Mesothelial cell of epicardium (in vitro differentiated cells): ENCODE data around the gene GTF2A2. TPM values are rescaled to one million over a fixed set of nuclear protein-coding genes. Genes with fewer than 3 reads are reported as not detected.
"Not testable (repeated sequence)": the region's sequence is repeated elsewhere in the genome, so short reads cannot be mapped to it uniquely, and the experiment has no call there.

Experiments used
- DNase-seq, 2 experiments: peaks; one replicate each; pipeline ENCODE4 v3.0.0; 2021; ENCODE audit warnings: low spot score in 2 of 2; ENCODE audit not compliant: unreplicated experiment in 2 of 2
- H3K27ac Mint-ChIP-seq: 2 replicates; pipeline ENCODE4 v1.8.0; 2021; ENCODE audit warnings: mixed read lengths
- H3K27me3 Mint-ChIP-seq: 2 replicates; pipeline ENCODE4 v1.8.0; 2021; ENCODE audit warnings: low read depth, mixed read lengths
- H3K36me3 Mint-ChIP-seq: 2 replicates; pipeline ENCODE4 v1.8.0; 2021; ENCODE audit warnings: mixed read lengths
- H3K4me1 Mint-ChIP-seq: 2 replicates; pipeline ENCODE4 v1.8.0; 2021; ENCODE audit warnings: mixed read lengths
- H3K4me3 Mint-ChIP-seq: 2 replicates; pipeline ENCODE4 v1.8.0; 2021; ENCODE audit warnings: mild to moderate bottlenecking, moderate library complexity, mixed read lengths
- H3K9me3 Mint-ChIP-seq: 2 replicates; pipeline ENCODE4 v1.8.0; 2021; ENCODE audit warnings: mixed read lengths
- CTCF ChIP-seq: fragments of 200-600 bp; sonication (generic); IDR thresholded peaks from one replicate; pipeline ENCODE4 v1.5.0; 2021; ENCODE audit warnings: antibody characterized with exemption; ENCODE audit not compliant: unreplicated experiment
- total RNA-seq: library from RNA; stranded (reverse); gene quantifications from 3 replicates; pipeline ENCODE4 v1.2.1, GENCODE V29; 2021

Gene GTF2A2
- total RNA-seq, 1 donor from 2014 or later: 78.3 TPM

GRCh38 chr15:59644756-59645155, 12.6 kb downstream of the GTF2A2 start:
- H3K4me1 Mint-ChIP-seq: no peaks in the 10 kb centered on the region
- H3K27me3 Mint-ChIP-seq: no peaks in the 10 kb centered on the region
- no peak for DNase-seq
- H3K9me3 Mint-ChIP-seq: no peaks in the 10 kb centered on the region
- no peak overlapping the region for H3K27ac Mint-ChIP-seq
- no peak for TF ChIP-seq CTCF
- H3K4me3 Mint-ChIP-seq: no peak overlapping the region
- H3K36me3 Mint-ChIP-seq: peaks cover 19% of the 10 kb centered on the region

GRCh38 chr15:59642351-59642750, 15.0 kb downstream of the GTF2A2 start:
- H3K4me3 Mint-ChIP-seq: no peak overlapping the region
- H3K27me3 Mint-ChIP-seq: no peaks in the 10 kb centered on the region
- H3K9me3 Mint-ChIP-seq: no peaks in the 10 kb centered on the region
- no peak for DNase-seq
- peaks cover 29% of the 10 kb centered on the region for H3K36me3 Mint-ChIP-seq
- TF ChIP-seq CTCF: peak; percentile 40
- H3K27ac Mint-ChIP-seq: no peak overlapping the region
- no peaks in the 10 kb centered on the region for H3K4me1 Mint-ChIP-seq

GRCh38 chr15:59637507-59637906, 19.8 kb downstream of the GTF2A2 start:
- not testable (repeated sequence) for H3K4me3 Mint-ChIP-seq, H3K27ac Mint-ChIP-seq, H3K9me3 Mint-ChIP-seq, H3K4me1 Mint-ChIP-seq, DNase-seq, H3K27me3 Mint-ChIP-seq
- peaks cover 24% of the 10 kb centered on the region for H3K36me3 Mint-ChIP-seq

- no peak for TF ChIP-seq CTCF
- Mint-ChIP-seq H3K36me3 (peaks cover 19% of the 10 kb centered on the region), H3K9me3 (no peaks in the 10 kb centered on the region), H3K27ac (no peak overlapping the region), H3K4me1 (no peaks in the 10 kb centered on the region), H3K27me3 (no peaks in the 10 kb centered on the region), H3K4me3 (no peak overlapping the region)
- no peak for DNase-seq
Measured at GRCh38 chr15:59636184-59636583, 21.1 kb downstream of the GTF2A2 start.

DNA sequence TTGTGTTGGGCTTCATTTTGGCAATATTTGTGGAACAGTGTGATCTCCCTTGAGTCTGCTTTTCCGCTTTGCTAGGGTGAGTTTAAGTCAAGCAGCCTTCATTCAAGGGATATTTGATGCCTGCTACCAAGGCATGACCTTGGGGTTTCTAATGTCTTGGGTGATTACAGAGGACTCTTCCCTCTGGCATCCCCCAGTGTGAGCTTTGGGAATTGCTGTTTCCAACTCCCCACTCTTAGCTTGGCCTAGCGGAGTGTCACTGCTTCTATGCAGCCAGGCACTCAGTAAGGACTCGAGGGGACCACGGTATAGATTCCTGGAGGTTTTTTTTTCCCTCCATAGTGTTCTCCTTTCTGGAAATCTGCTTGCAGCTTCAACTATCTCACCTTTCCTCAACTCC, 24.6 kb downstream of the GTF2A2 start:
- no peak overlapping the region for H3K4me3 Mint-ChIP-seq
- H3K27me3 Mint-ChIP-seq: no peaks in the 10 kb centered on the region
- DNase-seq: no peak
- H3K27ac Mint-ChIP-seq: no peak overlapping the region
- TF ChIP-seq CTCF: no peak
- H3K36me3 Mint-ChIP-seq: peaks cover 10% of the 10 kb centered on the region
- H3K4me1 Mint-ChIP-seq: no peaks in the 10 kb centered on the region
- no peaks in the 10 kb centered on the region for H3K9me3 Mint-ChIP-seq

DNA sequence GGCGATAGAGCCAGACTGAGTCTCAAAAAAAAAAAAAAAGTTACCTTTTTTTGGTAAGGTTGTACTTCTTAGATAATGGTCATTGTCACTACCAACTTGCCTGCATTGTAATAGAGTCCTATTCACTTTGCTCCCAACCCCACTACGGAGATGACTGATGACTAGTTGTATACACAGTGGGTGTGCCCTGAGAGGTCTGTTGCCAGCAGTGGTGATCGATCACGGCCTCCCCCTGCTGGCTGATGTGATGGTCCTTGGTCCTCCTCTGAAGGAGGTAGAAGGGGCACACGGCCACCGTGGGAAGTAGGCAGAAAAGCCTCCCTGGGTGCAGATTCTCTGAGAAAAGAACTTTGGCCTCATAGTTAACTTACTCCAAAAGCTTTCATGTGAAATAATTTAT, 35.0 kb downstream of the GTF2A2 start:
- no peak for DNase-seq
- no peaks in the 10 kb centered on the region for H3K9me3 Mint-ChIP-seq
- H3K27ac Mint-ChIP-seq: no peak overlapping the region
- no peak for TF ChIP-seq CTCF
- H3K27me3 Mint-ChIP-seq: peaks cover 16% of the 10 kb centered on the region
- H3K36me3 Mint-ChIP-seq: no peaks in the 10 kb centered on the region
- peaks cover 2% of the 10 kb centered on the region for H3K4me1 Mint-ChIP-seq
- no peak overlapping the region for H3K4me3 Mint-ChIP-seq
